Ectodermal cell (in vitro differentiated cells): ENCODE measurements around the gene TMEM40. TPM values are rescaled to one million over a fixed set of nuclear protein-coding genes. Genes with fewer than 3 reads are reported as not detected.

Experiments used
- H3K27ac ChIP-seq: 2 replicates; pipeline ENCODE4 v1.7.0; 2013; ENCODE audit warnings: mild to moderate bottlenecking, low read depth, low read length; ENCODE audit not compliant: insufficient read depth, poor library complexity, severe bottlenecking
- H3K27me3 ChIP-seq: 2 replicates; pipeline ENCODE4 v1.7.0; 2013; ENCODE audit warnings: mild to moderate bottlenecking, low read length; ENCODE audit not compliant: insufficient read depth, control insufficient read depth, poor library complexity, severe bottlenecking
- H3K36me3 ChIP-seq: one replicate; pipeline ENCODE4 v1.7.0; 2013; ENCODE audit warnings: low read length; ENCODE audit not compliant: control insufficient read depth, insufficient read depth
- H3K4me1 ChIP-seq: one replicate; pipeline ENCODE4 v1.7.0; 2013; ENCODE audit warnings: low read length; ENCODE audit not compliant: control insufficient read depth, insufficient read depth
- H3K4me3 ChIP-seq: 2 replicates; pipeline ENCODE4 v1.7.0; 2013; ENCODE audit warnings: low read depth, low read length, control low read depth; ENCODE audit not compliant: insufficient read depth
- H3K9me3 ChIP-seq: 2 replicates; pipeline ENCODE4 v1.7.0; 2013; ENCODE audit warnings: mild to moderate bottlenecking, low read length, moderate library complexity; ENCODE audit not compliant: control insufficient read depth
- WGBS, 2 experiments: methylation state at CpG; one replicate each; pipeline ENCODE4 v1.1.7; 2013; ENCODE audit warnings: missing lambda C conversion rate in 2 of 2; 5-methylcytosine and 5-hydroxymethylcytosine counted together
- polyA plus RNA-seq, 4 experiments: library from polyadenylated mRNA; stranded (reverse); fragments of 50-300 nt; gene quantifications; one replicate each; pipeline ENCODE4 v1.2.3, GENCODE V29; 2013

Gene TMEM40, protein sequence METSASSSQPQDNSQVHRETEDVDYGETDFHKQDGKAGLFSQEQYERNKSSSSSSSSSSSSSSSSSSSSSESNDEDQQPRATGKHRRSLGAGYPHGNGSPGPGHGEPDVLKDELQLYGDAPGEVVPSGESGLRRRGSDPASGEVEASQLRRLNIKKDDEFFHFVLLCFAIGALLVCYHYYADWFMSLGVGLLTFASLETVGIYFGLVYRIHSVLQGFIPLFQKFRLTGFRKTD
- polyA plus RNA-seq (2013, experiment 1 of 4): not detected
- not detected for polyA plus RNA-seq (2013, experiment 2 of 4)
- not detected for polyA plus RNA-seq (2013, experiment 3 of 4)
- not detected for polyA plus RNA-seq (2013, experiment 4 of 4)

DNA sequence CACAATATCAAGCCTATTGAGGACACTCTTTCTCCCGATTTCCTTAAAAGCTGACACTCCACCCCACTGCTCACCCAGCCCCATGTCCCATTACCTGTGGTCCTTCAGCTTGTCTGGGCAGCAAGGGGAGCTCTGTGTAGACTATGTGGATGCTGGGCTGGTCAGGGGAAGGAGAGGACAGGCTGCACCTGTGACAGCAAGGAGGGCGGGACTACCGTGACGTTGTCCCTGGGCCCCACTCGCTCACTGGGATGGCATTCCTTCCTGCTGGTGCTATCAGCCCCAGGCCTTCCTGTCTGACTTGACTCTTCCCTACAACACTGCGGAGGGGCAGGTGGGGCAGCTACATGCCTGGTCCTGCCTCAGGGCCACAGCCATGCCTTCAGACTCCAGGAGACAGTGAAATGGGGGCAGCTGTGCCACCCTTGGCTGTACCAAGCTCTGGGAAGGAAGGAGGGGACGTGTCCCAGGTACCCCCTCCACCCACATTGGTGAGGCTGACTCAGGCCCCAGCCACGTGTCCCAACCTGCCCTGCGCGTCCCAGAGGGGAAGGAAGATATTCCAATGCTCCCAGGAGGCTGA, at the start of gene TMEM40:
Gene TMEM40 (minus strand): TSS at position 163 of the 583 bp plus-strand sequence. CDS start 9,427 bp downstream, outside the sequence.
- Histone ChIP-seq H3K9me3 (no peaks in the 10 kb centered on the region), H3K4me1 (peaks cover 5% of the 10 kb centered on the region), H3K36me3 (no peaks in the 10 kb centered on the region), H3K4me3 (no peak within 1 kb of the TSS), H3K27me3 (no peaks in the 10 kb centered on the region), H3K27ac (no peak within 1 kb of the TSS)
- 84 to 90% methylated on average over 10 of the region's 10 CpGs for WGBS, 2 experiments

DNA sequence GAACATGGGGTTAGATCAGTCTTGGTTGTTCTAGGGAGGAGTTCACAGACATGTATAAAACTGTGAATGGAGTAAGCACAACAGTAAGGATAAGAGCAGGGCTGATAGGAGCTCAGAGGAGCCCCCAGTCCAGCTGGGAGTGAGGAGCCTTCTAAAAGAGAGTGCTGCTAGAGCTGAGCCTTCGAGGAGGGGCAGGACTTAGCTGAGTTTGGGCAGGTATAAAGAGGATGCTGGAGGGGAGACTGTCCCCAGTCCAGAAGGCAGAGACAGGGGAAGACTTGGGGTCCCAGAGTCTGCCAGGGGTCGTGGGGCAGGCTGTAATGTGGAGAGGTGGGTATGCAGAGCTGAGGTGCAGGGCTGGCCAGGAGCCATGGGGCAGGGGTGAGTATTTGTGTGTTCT, 49.5 kb upstream of the TMEM40 start:
- Histone ChIP-seq H3K36me3 (no peaks in the 10 kb centered on the region), H3K9me3 (no peaks in the 10 kb centered on the region), H3K4me3 (no peak overlapping the region), H3K4me1 (peaks cover 4% of the 10 kb centered on the region), H3K27me3 (no peaks in the 10 kb centered on the region), H3K27ac (no peak overlapping the region)
- WGBS, 2 experiments: 83 to 86% methylated on average over 2 of the region's 2 CpGs

DNA sequence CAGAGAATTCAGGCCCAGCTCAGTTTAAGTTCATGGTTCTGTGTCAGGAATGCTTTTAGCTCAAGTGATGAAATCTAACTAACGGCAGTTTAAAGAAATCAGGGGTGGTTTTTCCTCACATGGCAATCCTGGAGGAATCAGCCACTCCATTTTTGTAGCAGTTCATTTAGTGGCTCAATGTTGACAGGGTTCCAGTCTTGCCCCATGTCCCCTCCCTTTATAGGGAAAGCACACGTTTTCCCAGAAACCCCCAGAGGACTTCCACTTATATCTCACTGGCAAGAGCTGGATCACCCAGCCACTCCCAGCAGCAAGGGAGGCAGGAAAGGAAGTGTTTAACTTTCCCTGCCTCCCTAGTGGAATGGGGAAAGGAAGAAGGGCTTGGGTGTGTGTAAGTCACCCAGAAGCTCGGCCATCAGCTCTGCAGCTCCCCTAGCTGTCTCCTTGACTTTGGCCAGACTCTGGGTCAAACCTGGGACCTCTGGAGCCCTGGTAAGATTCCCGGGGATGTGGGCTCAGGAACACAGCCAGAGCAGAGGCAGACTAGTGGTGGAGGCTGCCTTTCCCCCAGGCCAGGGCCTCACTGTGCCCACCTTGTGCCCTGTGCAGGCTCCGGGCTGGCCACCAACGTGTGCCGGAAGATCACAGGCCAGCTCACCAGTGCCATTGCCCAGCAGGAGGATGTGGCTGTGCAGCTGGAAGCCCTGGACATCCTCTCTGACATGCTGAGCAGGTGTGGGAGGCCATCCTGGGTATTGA, 48.7 kb upstream of the TMEM40 start:
- 89 to 92% methylated on average over 7 of the region's 7 CpGs for WGBS, 2 experiments
- Histone ChIP-seq H3K27me3 (no peaks in the 10 kb centered on the region), H3K9me3 (no peaks in the 10 kb centered on the region), H3K36me3 (no peaks in the 10 kb centered on the region), H3K4me1 (peaks cover 4% of the 10 kb centered on the region), H3K4me3 (no peak overlapping the region), H3K27ac (no peak overlapping the region)

DNA sequence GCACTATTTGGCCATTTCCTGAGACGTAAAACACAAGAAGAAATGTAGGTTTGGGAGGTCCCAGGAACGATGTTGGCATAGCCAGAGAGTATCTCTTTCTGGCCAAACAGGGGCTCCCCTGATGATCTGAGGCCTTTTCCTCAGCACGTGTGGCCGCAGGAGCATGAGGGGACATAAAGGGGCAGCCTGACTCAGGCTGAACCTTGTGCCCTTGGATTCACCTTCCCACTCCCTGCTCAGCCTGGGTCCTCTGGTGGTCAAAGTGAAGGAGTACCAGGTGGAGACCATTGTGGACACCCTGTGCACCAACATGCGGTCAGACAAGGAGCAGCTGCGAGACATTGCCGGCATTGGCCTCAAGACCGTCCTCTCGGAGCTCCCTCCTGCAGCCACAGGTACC, 48.0 kb upstream of the TMEM40 start:
- Histone ChIP-seq H3K27me3 (no peaks in the 10 kb centered on the region), H3K9me3 (no peaks in the 10 kb centered on the region), H3K27ac (no peak overlapping the region), H3K36me3 (no peaks in the 10 kb centered on the region), H3K4me3 (no peak overlapping the region), H3K4me1 (peaks cover 4% of the 10 kb centered on the region)
- 93 to 95% methylated on average over 9 of the region's 9 CpGs for WGBS, 2 experiments

DNA sequence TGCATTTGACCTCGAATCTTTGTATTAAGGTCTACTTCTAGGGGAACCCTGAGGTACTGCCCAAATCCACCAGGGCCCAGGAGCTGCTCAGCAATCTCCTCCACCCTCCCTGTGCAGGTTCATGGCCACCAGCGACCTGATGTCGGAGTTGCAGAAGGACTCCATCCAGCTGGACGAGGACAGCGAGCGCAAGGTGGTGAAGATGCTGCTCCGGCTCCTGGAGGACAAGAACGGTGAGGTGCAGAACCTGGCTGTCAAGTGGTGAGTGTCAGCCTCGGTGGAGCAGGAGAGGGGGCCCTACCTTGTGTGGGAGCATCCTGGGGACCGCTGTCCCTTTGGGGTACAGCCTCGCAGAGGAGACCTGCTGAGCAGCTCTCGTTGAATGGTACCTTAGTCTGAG, 44.3 kb upstream of the TMEM40 start:
- Histone ChIP-seq H3K4me1 (no peaks in the 10 kb centered on the region), H3K27ac (no peak overlapping the region), H3K36me3 (no peaks in the 10 kb centered on the region), H3K27me3 (no peaks in the 10 kb centered on the region), H3K4me3 (no peak overlapping the region), H3K9me3 (no peaks in the 10 kb centered on the region)
- 94 to 98% methylated on average over 12 of the region's 12 CpGs for WGBS, 2 experiments

DNA sequence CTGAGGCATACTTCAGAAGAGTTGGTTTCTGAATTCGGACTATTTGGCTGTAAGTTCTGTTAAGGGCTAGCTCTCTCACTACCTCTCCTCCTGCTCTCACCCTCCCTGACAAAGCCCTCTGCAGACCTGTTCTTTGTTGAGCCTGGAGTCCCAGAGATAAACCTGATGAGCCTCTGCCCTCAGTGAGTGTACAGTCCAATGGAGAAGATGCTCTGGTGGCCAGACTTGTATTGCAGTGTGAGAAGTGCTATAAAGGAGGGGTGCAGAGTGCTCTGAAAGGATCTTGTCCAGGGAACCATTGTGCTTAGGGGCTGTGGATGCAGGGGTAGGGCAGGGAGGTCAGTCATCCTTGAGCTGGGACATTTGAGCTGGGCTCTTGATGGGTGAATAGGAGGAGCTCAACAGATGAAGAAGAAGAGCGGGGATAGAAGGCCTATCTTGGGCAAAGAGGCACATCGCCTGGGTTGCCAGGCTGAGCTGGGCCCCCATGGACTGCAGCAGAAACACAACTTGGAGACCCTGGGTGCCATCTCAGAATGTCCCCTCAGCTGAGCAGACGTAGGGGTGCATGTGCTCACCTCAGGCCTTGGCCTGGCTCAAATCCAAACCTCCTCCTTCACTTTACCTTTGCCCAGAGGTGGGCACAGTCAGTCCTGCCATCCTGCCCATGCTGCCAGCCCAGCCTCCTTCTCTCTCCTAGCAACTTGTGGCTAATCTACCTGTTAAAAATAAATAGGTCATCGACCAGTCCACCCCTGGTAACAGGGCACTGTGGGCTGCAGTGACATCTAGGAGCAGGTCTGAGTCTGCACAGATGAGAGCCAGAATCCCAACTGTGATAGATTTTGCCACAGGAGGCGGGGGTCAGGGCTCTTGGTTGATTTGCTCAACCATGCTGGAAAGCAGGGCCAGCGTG, 40.7 kb upstream of the TMEM40 start:
- Histone ChIP-seq H3K4me1 (no peaks in the 10 kb centered on the region), H3K27ac (no peak overlapping the region), H3K9me3 (no peaks in the 10 kb centered on the region), H3K27me3 (peaks cover 3% of the 10 kb centered on the region), H3K4me3 (no peak overlapping the region), H3K36me3 (no peaks in the 10 kb centered on the region)
- WGBS, 2 experiments: 92% methylated on average over 7 of the region's 7 CpGs

DNA sequence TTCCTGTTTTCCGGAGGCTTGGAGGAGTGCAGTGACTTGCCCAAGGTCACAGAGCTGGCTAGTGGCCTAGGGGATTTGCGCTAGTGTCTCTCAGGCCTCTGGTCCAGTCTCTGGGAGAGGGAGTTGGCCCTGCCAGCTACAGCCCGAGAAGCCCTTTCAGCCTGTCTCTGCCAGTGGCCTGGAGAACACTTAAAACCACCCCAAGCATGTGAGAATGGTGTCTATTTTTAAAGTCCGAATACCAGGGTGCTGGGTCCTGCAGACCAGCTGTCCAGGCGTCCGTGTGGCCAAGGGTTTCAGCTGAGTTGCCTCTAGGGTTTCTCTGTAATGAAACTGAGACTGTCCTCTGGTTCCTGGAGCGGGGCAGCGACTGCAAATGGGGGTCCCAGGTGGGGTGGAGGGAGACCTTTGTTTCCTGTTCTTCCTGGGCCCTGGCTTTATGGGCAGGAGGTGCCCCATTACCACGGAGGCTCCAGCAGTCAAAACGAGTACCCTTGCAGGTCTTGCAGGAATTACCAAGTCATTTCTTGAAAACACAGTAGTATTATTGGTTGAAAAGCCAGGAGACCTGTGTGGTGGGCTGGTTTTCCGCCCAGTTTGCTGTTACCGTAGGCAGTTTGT, 39.6 kb upstream of the TMEM40 start:
- no peaks in the 10 kb centered on the region for H3K36me3 ChIP-seq
- no peak overlapping the region for H3K27ac ChIP-seq
- WGBS, 2 experiments: 90 to 91% methylated on average over 12 of the region's 12 CpGs
- no peak overlapping the region for H3K4me3 ChIP-seq
- H3K9me3 ChIP-seq: no peaks in the 10 kb centered on the region
- peaks cover 3% of the 10 kb centered on the region for H3K27me3 ChIP-seq
- H3K4me1 ChIP-seq: no peaks in the 10 kb centered on the region

DNA sequence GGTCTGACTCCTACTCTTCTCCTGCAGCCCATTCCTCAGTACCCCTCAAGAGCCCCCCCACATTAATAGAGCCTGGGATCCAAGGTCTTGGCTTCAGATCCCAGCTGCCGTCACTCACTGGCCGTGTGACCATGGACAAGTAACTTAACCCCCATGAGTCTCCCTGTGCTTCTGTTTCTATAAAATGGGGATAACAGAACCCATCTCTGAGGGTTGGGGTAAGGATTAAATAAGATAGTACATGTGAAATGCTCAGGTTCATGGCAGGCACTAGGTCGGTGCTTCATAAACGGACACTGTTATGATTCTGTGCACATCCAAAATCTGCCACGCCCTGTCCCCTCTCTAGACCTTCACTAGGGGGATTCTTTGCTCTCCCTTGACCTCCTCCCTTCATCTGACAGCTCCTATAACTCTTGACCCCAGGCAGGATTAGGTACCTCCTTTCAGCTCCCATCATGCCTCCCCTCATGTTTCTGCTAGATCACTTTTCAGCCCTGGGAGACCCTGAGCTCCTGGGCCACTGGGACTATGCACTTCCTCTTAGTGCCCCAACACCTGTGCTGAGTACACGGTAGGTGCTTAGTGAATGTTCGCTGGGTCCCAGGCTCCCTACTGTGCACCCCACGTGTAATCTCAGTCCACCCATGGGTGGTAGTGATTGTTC, 39.0 kb upstream of the TMEM40 start:
- no peak overlapping the region for H3K27ac ChIP-seq
- H3K27me3 ChIP-seq: peaks cover 3% of the 10 kb centered on the region
- no peaks in the 10 kb centered on the region for H3K36me3 ChIP-seq
- H3K4me3 ChIP-seq: no peak overlapping the region
- no peaks in the 10 kb centered on the region for H3K4me1 ChIP-seq
- H3K9me3 ChIP-seq: no peaks in the 10 kb centered on the region
- 88 to 92% methylated on average over 8 of the region's 8 CpGs for WGBS, 2 experiments
